Measurements from ENCODE around the gene ATP1A1.

The ATP1A1 gene

GRCh38 chr1:116345011-116345410 lies 28.0 kb upstream of the ATP1A1 start:
- DNase-seq (ENCODE audit: low read depth in 2 of 2) = no peak

GRCh38 chr1:116345843-116346242 lies 27.2 kb upstream of the ATP1A1 start:
- no peak for DNase-seq (ENCODE audit: low read depth in 2 of 2)

GRCh38 chr1:116346943-116347673 lies 25.9 kb upstream of the ATP1A1 start:
- no peak for DNase-seq (ENCODE audit: low read depth in 2 of 2)

- DNase-seq (ENCODE audit: low read depth in 2 of 2) = no peak
Observed at GRCh38 chr1:116347696-116348095, 25.3 kb upstream of the ATP1A1 start.

GRCh38 chr1:116350097-116350645 lies 22.9 kb upstream of the ATP1A1 start:
- DNase-seq (ENCODE audit: low read depth in 2 of 2) = no peak

- DNase-seq (ENCODE audit: low read depth in 2 of 2) = no peak
Observed at GRCh38 chr1:116351914-116352313, 21.1 kb upstream of the ATP1A1 start.

GRCh38 chr1:116352349-116352813 lies 20.7 kb upstream of the ATP1A1 start:
- DNase-seq (ENCODE audit: low read depth in 2 of 2) = no peak

GRCh38 chr1:116353155-116353554 lies 19.9 kb upstream of the ATP1A1 start:
- DNase-seq (ENCODE audit: low read depth in 2 of 2) = no peak

GRCh38 chr1:116356067-116356466 lies 17.0 kb upstream of the ATP1A1 start:
- no peak for DNase-seq (ENCODE audit: low read depth in 2 of 2)

- DNase-seq (ENCODE audit: low read depth in 2 of 2) = no peak
Observed at GRCh38 chr1:116356673-116357072, 16.4 kb upstream of the ATP1A1 start.

- no peak for DNase-seq (ENCODE audit: low read depth in 2 of 2)
Observed at GRCh38 chr1:116357487-116357886, 15.6 kb upstream of the ATP1A1 start.

GRCh38 chr1:116359060-116359830 lies 13.8 kb upstream of the ATP1A1 start:
- DNase-seq (ENCODE audit: low read depth in 2 of 2) = no peak

GRCh38 chr1:116359871-116360270 lies 13.2 kb upstream of the ATP1A1 start:
- no peak for DNase-seq (ENCODE audit: low read depth in 2 of 2)

- no peak for DNase-seq (ENCODE audit: low read depth in 2 of 2)
Observed at GRCh38 chr1:116360429-116361173, 12.4 kb upstream of the ATP1A1 start.

GRCh38 chr1:116361648-116362047 lies 11.4 kb upstream of the ATP1A1 start:
- no peak for DNase-seq (ENCODE audit: low read depth in 2 of 2)

- no peak for DNase-seq (ENCODE audit: low read depth in 2 of 2)
Observed at GRCh38 chr1:116362050-116362449, 11.0 kb upstream of the ATP1A1 start.

- no peak for DNase-seq (ENCODE audit: low read depth in 2 of 2)
Observed at GRCh38 chr1:116365353-116365780, 7.7 kb upstream of the ATP1A1 start.

- DNase-seq (ENCODE audit: low read depth in 2 of 2) = no peak
Observed at GRCh38 chr1:116365857-116366256, 7.2 kb upstream of the ATP1A1 start.

- no peak for DNase-seq (ENCODE audit: low read depth in 2 of 2)
Observed at GRCh38 chr1:116367256-116367945, 5.6 kb upstream of the ATP1A1 start.

- no peak for DNase-seq (ENCODE audit: low read depth in 2 of 2)
Observed at GRCh38 chr1:116368241-116368640, 4.8 kb upstream of the ATP1A1 start.

GRCh38 chr1:116370181-116370580 lies 2.9 kb upstream of the ATP1A1 start:
- no peak for DNase-seq (ENCODE audit: low read depth in 2 of 2)

Data from fibroblast of skin of left biceps (primary cell).